Stromal cell of bone marrow (primary cell): Measurements from ENCODE around the gene EXD3.
"Not testable (repeated sequence)": the region's sequence is repeated elsewhere in the genome, so short reads cannot be mapped to it uniquely, and the experiment has no call there.

Experiments
- DNase-seq: peaks from one replicate; pipeline ENCODE4 v3.0.0-alpha.2; 2012; ENCODE audit warnings: low read depth

Gene EXD3, protein sequence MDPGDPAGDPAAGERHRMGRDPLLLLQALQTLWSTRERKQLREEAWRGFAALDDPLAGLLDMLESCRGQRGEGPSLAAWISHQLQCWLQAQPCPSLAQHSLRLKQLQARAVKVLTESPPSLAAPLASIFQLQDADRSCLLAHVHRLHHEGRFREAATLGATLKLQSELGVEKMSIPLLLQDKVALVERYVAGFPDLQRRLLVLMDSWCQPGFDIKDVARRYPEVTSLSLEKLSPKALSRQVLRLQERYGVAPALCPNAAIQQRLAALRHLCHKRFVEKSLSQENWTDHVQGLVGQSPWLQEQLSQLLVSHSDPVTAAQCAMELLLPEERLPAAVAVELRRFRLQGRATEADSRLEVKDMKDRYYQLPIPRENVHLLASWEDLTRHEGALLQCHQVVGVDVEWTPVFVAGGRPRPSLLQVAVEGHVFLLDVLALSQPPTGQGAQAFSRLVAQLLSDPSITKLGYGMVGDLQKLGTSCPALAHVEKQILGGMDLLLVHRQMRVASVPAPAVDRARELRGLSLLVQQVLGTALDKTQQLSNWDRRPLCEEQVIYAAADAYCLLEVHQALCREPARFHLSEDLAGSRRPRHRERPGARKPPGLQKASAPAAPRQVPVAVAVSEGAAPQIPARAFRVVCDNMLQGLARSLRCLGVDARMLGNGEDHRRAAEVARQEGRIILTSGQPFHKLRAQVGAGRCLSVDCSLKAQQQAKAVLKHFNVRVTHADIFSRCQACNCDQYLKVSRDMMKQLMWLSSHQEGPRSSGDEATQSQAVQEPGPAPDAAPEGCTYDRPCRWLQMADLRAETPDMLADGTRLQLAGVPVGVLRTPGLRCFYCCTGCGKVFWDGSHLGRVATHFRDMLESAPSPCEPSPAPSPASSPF

DNA sequence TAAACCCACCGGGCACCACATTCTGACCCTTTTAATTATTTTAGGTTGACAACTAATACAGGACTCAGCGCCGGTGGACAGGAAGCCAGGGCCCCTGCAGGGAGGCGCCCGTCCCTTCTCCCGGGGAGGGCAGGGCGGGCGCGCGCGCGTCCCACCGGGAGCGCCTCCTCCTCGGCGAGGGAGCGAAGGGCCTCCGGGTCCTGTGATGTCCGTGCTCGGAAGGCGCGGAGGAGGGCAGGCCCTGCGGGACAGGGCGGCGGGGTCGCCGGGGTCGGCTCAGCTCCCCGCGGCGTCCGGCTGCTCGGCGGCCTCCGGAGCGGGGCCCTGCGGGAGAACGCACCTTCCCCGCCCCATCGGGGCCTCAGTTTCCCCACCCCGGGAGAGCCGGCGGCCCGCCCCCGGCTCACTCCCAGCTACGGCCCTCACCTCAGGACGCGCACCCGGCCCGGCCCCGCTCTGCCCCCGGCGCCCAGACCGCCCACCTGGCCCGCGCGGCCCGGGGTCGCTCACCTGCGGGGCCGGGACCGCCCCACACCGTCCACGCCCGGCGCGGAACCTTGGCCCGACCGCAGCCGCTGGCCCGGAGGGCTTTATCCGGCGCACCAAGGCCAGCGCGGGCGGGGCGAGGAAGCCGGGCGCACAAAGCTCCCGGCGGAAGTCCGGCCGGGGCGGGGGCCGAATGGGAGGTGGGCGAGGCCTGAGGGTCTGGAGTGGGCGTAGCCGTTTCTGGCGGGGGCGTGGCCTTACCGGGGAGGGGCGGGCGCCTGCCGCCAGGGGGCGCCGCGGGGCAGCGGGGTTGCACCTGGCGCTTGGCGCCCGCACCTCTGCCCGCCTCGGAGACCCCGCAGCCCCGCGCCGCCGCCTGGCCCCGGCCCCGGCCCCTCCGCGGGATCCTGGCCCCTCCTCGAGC, at the start of gene EXD3, which contains the start of gene NOXA1:
TSS of gene EXD3 (minus strand) at position 559 of the 910 bp plus-strand sequence. CDS start 27,805 bp downstream, outside the sequence.
TSS of gene NOXA1 (plus strand) at position 790 of the 910 bp plus-strand sequence. CDS start 137 bp downstream, outside the sequence.
- DNase-seq: peak; percentile 78

DNA sequence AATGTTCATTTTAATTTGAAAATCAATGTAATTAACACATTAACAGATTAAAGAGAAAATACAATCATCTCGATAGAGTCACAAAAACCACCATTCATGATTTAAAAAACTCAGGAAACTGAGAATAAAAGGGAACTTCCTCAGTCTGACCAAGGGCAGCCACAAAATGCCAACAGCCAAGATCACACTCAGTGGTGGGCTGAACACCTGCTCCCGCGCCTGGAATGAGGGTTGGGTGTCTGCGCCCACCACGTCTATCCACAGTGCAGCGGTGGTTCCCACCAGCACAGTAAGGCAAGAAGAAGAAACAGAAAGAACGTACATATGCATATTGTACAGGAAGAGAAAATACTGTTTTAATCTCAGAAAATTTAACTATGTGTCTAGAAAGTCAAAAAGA, 47.8 kb upstream of the EXD3 start:
- no peak for DNase-seq

DNA sequence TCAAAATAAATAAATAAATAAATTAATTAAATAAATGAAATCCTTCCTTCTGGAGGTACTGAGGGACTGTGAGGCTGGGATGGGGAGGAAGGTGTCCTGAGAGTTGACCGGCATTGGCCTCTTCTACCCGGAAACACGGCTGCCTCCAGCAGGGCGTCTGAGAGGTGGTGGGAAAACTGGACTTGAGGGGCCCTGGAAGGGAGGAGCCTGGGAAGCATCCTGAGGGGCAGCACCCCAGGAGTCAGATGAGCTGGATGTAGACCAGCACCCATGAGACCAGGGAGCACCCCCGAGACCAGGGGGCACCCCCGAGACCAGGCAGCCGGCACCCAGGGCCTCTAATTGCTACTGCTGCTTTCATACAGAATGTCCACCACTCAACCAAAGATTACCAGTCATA, 44.9 kb upstream of the EXD3 start:
- no peak for DNase-seq

DNA sequence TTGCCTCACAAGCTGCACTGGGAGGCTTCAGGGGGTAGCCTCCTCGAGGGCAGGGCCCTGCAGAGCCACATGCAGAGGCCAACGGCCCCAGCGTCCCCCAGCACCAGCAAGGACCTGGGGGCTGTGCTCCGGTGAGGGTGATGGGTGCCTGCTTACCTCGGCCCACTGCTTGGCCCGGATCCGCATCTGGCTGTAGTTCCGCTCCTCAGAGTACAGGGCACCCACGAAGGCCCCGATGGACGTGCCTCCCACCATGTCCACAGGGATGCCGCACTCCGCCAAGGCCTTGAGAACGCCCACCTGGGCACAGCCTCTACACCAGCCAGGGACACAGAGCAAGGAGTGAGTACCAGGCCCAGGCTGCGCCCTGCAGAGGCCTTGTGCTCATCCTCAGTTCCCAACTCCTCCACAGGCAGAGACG, 44.2 kb upstream of the EXD3 start:
- no peak for DNase-seq

DNA sequence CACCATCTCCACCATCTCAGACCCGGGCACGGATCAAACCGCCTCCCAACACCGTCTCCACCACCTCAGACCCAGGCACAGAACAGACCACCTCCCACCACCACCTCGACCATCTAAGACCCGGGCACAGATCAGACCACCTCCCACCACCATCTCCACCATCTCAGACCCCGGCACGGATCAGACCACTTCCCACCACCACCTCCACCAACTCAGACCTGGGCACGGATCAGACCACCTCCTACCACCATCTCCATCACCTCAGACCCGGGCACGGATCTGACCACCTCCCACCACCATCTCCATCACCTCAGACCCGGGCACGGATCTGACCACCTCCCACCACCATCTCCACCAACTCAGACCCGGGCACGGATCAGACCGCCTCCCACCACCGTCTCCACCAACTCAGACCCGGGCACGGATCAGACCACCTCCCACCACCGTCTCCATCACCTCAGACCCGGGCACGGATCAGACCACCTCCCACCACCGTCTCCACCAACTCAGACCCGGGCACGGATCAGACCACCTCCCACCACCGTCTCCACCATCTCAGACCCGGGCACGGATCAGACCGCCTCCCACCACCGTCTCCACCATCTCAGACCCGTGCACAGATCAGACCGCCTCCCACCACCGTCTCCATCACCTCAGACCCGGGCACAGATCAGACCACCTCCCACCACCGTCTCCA, 43.6 kb upstream of the EXD3 start:
- DNase-seq: not testable (repeated sequence)

DNA sequence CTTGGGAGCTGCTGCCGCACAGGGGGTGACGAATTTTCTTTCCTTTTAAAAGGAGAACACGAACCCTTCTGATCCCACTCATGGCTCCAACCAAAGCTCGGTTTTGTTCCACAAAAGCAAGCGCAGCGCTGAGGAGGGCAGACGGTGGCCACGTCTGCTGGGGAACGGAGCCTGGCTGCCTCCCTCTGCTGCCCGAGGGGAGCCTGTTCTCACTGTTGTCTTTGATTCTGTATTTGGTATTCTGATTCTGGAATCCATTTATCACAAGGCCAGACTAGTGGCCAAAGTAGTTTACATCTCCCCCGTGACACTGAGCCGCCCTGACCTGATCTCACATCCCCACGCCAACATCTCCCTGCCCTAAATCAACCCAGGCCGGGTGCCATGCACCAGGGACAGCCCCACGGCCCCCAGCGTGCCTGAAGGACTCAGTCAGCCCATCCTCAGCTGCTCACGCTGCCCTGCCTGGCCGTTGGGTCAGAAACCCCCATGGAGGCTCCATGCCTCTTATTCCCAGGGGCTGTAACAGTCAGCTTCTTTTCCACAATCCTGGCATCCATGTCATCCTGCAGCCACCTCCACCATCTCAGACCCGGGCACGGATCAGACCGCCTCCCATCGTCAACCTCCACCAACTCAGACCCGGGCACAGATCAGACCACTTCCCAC, 42.9 kb upstream of the EXD3 start:
- no peak for DNase-seq

DNA sequence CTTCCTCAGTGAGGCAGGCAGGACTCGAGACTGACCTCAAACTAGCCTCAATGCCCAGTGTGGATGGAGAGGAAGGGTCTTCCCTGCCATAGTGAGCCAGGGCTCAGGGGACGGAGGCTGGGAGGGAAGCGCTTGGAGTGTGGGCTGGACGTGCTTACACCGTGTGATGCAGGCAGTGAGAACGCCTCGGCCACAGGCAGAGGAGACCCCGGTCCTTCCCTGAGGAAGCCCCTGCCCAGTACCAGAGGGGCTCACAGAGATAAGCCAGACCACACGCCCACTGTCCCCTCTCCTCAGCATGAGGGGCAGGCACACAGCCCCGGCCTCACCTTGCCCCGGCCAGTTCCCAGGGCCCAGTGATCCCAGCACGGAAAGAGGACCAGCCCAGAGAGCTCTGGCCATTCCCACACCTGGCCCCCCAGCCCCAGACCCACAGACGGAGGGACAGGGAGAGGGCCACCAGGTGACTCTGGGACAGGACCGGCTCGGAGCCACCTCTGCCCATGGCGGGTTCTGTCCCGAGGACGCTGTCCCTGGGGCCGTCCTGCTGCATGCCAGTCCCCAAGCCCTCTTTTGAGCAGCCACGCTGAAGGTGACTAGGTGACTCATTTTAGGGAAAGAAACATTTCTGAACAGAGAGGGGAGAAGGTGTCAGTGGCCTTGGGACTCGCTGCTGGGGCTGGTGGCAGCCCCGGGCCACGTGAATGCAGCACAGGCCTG, 42.2 kb upstream of the EXD3 start:
- DNase-seq: no peak

DNA sequence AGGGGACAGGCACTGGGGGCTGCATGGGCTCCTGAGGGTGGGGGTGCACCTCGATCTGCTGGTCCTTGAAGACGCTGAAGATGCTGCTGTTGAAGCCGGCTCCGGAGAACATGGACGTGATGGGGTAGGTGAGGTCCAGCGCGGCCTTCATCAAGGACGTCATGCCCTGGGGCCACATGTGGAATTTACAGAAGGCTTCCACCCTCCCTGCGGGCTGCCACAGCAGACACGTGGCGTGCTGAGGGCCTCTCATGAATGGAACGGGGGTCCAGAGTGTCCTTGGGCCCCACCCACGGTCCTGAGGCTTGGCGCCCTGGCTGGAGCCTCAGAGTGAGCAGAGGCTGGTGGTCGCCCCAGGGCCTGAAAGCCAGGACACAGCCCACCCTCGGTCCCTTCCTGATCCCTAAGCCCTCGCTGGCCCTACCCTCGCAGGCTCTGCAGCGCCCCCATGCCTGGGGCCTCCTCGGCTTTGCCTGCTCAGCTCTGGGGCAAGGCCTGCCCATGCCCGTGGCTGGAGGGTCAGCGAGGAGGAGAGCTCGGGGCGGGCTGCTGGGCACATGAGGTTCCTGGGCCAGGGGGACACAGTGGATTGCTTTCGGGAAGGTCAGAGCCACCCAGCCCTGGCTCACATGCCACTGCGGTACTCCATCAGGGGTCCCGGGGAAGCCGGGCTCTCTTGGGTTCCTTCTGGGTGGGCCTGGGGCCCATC, 41.5 kb upstream of the EXD3 start:
- no peak for DNase-seq

DNA sequence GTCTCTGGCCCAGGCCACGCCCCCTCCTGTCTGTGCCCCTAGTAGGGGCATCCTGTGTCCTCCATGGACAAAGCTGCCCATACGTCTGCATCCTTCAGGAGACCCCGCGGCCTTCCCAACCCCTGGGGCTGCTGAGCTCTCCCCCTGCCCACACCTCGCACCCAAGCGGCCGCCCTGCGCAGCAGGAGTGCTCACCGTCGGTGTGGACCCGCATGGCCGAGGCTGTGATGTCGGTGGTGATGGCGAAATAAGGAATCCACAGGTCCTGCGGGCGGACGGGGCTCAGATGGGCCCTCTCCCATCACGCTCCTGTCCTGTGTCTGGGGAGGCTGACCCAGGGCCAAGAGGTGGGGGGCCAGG, 40.9 kb upstream of the EXD3 start:
- no peak for DNase-seq

DNA sequence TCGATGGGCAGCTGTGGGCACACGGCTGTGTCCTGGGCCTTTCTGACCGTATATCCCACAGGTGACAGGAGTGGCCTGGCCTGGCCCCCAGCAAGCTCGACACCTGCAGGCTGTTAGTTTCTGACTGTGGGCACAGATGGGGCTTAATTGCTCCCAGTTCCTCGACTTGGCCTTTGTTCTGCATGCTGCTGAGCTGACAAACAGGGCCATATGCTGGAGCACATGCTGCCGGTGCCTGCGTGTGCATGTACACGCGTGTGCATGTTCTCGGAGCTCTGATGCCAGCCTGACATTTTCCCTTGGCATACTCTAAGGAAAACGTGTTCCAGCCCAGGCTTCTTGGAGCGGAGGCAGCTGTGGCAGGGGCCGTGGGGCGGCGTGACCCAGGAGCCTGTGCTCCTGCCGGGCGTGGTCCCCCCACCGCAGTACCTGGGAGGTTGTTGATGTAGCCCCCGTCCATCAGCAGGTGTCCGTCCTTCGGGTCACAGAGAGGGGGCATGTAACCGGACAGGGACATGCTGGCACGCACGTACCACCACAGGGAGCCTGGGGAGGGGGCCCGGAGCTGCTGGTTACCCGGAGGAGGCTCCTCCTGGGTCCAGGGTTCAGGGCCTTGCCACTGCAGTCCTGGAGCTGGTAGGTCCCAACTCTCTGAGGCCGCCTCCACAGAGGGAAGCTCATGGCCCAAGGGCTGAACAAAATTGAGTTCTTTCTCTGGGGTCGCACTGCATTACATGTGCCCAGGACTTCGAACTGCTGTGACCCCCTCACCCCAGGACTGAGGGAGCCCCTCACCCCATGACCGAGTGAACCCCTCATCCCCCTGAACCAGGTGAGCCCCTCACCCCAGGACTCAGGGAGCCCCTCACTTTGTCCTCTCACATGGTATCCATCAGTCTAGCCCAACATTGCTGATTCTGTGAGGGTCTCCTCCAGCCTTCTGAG, 40.3 kb upstream of the EXD3 start:
- no peak for DNase-seq

DNA sequence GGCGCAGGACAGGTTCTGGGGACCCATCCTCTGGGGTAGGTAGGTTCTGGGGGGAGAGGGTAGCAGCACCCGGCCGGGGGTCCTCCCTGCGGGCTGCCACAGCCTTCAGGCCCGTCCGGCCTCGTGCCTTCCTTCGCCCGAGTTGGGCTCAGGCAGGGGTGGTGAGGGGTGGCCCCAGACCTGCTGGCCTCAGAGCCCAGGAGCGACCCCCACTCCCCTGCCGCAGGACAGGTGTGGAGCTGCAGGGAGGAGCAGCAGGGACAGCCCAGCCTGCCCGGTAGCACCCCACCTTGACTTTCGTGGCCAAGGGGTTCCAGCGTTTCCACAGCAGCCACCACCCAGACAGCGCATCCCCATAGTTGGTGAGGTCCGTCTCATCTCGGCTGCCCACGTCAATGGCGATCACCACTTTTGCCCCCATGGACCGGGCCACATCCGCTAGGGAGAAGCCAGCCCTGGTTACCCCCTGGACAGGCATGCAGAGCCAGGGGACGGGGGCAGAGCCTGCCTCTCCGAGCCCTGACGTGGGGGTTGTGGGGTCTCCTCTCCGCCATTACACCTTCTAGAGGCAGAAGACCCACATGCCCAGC, 39.5 kb upstream of the EXD3 start:
- DNase-seq: no peak

DNA sequence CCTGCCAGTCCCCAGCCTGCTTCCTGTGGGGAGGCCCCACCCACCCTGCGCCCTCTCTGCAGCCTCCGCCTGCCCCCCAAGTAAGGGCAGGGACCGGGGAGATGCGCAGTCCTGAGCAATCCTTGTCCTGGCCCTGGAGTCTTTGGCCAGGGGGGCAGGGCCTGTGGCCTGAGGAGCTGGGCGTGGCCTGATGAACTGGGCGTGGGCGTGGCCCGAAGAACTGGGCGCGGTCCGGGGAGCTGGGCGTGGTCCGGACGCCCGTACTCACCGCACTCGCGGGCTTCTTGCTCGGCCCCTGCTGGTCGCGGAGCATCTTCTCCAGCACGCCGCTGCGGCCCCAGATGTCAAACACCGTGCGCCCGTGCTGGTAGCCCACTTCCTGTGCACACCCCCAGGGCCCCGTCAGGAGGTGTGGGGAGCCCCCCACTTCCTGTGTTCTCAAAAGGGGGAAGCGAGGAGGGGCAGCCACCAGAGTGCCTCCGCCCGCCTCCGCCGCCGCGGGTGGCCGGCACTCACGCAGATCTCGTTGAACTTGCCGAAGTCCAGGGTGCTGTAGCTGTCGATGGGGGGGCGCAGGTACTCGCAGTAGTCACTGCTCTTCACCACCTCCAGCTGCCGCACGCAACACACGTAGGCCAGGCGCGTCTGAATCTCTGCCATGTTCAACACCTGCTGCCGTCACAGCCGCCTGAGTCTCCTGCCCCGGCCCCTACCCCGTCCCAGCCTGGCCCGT, 38.9 kb upstream of the EXD3 start:
- DNase-seq: no peak

DNA sequence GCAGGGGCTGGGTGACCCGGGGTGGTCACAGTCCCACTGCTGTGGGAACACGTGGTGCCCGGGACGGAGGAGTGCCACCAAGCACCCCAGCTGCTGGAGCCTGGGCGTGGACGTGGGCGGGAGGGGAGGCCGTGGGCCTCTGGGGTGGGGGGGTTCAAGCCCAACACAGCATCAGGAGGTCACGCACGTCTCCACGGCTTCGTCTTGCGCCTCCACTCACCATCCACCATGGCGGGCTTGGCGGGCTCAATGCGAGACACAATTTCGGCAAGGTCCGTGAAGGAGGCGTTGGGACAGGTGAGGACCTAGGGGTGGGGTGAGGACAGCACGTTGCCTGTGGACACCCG, 38.3 kb upstream of the EXD3 start:
- no peak for DNase-seq

DNA sequence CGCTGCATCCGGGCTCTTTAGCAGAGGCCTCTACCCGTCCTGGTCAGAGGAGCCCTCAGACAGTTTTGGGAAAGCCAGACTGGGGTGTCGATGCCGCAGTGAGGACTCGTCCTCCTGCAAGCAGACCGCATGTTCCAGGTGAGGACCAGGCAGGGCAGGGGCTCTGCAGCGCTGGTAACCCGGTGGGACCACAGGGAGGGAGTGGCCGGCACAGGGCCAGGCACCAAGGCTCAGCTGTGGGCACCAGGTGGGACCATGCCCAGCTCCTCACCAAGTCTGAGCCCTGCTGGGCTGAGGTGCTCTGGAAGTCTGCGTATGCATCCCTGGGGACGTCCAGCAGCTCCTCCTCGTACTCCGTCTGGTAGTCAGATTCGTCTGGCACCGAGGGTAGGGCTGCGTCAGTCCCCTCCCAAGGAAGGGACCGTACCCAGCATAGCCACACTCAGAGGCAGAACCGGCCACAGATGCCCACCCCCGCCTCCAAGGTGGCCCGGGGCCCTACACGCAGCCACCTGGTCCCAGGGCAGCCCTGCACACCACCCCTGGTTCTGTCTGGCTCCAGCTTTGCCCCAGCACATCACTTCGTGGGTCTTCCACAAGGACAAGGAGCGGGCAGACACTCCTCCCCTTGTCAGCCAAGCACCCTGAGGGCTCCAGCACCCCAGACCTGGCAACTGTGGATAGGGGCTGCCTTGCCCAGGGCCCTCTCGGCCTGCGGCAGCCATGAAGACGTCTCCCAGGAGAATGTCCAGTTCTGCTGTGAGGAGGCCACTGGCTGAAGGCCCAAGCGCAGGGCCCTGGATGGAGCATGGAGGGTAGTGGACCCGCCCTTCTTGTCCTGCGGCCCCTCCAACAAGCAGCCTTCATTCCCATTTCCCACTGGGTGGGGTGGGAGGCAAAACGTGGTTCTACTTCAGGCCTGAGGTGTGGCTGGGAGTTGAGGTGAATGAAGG, 37.7 kb upstream of the EXD3 start:
- no peak for DNase-seq

DNA sequence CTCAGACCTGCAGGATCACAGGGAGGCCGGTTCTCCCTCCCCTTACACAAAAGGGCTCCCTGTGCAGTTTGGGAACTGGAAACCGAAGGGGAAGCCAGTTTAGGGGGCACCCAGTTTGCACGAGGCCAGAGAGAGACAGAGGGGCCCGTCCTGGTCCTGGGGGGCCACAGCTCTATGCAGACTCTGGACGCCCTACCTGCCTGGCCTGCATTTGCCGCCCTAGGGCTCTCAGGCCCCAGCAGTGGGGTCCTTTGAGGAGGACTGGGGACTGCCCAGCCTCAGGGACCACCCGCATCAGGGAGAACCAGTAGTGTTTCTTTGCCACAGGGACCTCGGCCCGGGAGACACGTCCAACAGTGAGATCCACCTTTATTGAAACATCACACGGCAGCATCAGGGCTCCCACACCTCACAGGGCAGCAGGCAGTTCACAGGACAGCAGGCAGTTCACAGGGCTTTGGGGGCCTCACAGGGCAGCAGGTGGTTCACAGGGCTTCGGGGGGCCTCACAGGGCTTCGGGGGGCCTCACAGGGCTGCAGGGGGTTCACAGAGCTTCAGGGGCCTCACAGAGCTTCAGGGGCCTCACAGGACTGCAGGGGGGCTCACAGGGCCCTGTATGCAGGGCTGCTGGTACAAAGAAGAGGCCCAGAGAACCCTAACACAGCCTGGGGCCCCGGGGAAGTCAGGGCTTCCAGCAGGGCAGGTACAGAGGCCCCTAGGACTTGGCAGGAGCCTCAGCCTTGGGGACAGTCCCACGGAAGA, 36.8 kb upstream of the EXD3 start:
- no peak for DNase-seq
